Thymus (tissue), 11 donors: ENCODE data around the gene MGLL. TPM values are rescaled to one million over a fixed set of nuclear protein-coding genes. Genes with fewer than 3 reads are reported as not detected.

Source experiments
- DNase-seq, 9 donors: peaks; one replicate each; pipeline ENCODE4 v3.0.0-alpha.2; 2013; ENCODE audit warnings: low spot score in 9 of 9, low read depth in 6 of 9, missing footprints in 1 of 9
- H3K27ac ChIP-seq, 2 donors: one replicate each; pipeline ENCODE4 v1.5.1; 2013; ENCODE audit warnings: control low read depth in 1 of 2, low read depth in 1 of 2, low read length in 1 of 2, mild to moderate bottlenecking in 1 of 2, moderate library complexity in 1 of 2
- H3K27me3 ChIP-seq, 2 donors: one replicate each; pipeline ENCODE4 v1.5.1; 2013; ENCODE audit warnings: low read length in 1 of 2; ENCODE audit not compliant: control insufficient read depth in 2 of 2, insufficient read depth in 1 of 2
- H3K36me3 ChIP-seq, 2 donors: one replicate each; pipeline ENCODE4 v1.5.1; 2013; ENCODE audit warnings: low read length in 1 of 2, mild to moderate bottlenecking in 1 of 2, moderate library complexity in 1 of 2; ENCODE audit not compliant: control insufficient read depth in 2 of 2, insufficient read depth in 2 of 2
- H3K4me1 ChIP-seq, 2 donors: one replicate each; pipeline ENCODE4 v1.5.1; 2013; ENCODE audit warnings: low read length in 2 of 2; ENCODE audit not compliant: control insufficient read depth in 2 of 2, insufficient read depth in 2 of 2
- H3K4me3 ChIP-seq, 2 donors: one replicate each; pipeline ENCODE4 v1.5.1; 2013; ENCODE audit warnings: low read length in 2 of 2, control low read depth in 1 of 2, mild to moderate bottlenecking in 1 of 2
- H3K9me3 ChIP-seq, 2 donors: one replicate each; pipeline ENCODE4 v1.5.1; 2013; ENCODE audit warnings: low read length in 1 of 2, mild to moderate bottlenecking in 1 of 2; ENCODE audit not compliant: control insufficient read depth in 2 of 2, insufficient read depth in 1 of 2
- WGBS: extraction: QIAGEN DNeasy Blood & Tissue Kit; methylation state at CpG from one replicate; pipeline ENCODE4 v1.1.7; 2013; 5-methylcytosine and 5-hydroxymethylcytosine counted together
- polyA plus RNA-seq: library from polyadenylated mRNA; stranded (reverse); fragments of 200-250 nt; gene quantifications from one replicate; pipeline ENCODE4 v1.2.3, GENCODE V29; 2013
- total RNA-seq: library from RNA; stranded (reverse); fragments of 120-200 nt; gene quantifications from one replicate; pipeline ENCODE4 v1.2.4, GENCODE V29; 2013
- donor health status: healthy.

MGLL gene
- total and polyA plus RNA-seq, 2 donors, result 5.4 to 15.2 TPM

DNA sequence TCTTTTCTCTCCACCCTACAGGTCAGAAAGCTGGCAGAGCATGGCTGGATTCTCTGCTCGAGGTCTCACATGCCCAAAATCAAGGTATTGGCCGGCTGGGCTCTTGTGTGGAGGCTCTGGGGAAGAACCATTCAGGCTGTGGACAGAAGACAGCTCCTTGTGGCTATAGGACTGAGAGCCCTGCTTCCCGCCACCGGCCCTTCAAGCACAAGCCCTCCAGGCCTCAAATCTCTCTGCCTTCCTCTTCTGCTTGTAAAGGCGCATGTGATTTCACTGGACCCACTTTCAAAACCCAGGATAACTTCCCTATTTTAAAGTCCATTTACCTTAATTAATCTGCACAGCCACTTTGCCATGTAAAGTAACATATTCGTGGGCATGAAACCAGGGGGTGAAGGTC, 36.2 kb upstream of the MGLL start:
- Histone ChIP-seq H3K27ac (no peak overlapping the region), H3K4me1 (peaks cover 0 to 9% of the 10 kb centered on the region in 2 donors), H3K9me3 (no peaks in the 10 kb centered on the region), H3K27me3 (no peaks in the 10 kb centered on the region), H3K36me3 (no peaks in the 10 kb centered on the region), H3K4me3 (no peak overlapping the region)
- DNase-seq, result no peak
- 88% methylated on average over 6 of the region's 6 CpGs for WGBS

DNA sequence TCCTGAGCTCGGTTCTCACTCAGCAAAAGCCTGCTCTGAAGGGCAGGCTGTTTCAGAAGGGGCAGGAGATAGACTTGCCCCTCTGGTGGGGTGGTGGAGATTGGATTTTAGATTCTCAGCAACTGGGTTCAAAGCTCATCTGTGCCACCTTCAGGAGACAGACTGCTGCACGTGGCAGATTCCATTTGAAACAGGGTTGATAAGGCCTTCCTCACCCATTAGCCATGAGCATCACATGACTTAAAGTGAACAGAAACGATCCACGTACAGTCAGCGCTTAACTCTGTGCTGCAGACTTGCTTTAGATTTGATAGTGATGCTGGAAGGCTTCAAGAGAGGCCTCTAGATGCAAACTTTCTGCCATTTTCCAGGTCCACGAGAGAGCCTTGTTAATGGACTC, 35.0 kb upstream of the MGLL start:
- 90% methylated on average over 6 of the region's 6 CpGs for WGBS
- H3K4me3 ChIP-seq, result no peak overlapping the region
- H3K9me3 ChIP-seq, result no peaks in the 10 kb centered on the region

DNA sequence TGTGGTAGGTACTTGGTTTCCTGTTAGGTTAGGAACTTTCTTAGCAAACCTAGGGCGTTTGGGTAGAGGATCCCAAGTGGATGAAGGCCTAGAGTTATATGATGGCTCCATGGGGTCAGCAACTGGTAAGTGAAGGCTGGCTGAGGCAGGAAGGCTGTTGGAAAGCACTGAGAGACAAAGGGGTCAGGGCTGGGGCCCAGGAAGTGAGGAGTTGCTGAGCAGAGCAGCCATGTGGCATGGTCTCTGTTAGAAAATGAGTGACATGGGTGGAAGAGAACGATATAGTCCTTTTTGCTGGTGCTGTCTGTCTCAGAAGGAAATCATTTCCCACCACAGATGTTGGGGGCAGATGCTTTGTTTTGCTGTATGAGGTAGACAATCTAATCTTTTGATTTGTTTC, 34.5 kb upstream of the MGLL start:
- H3K9me3 ChIP-seq, result no peaks in the 10 kb centered on the region
- WGBS, result 46% methylated on average over 2 of the region's 2 CpGs
- H3K4me1 ChIP-seq, result peaks cover 0 to 9% of the 10 kb centered on the region in 2 donors
- DNase-seq, result peak in 1 of 9 donors; percentile 21
- no peak overlapping the region for H3K4me3 ChIP-seq
- H3K27me3 ChIP-seq, result no peaks in the 10 kb centered on the region
- no peaks in the 10 kb centered on the region for H3K36me3 ChIP-seq
- peak overlapping the region in 1 of 2 donors; percentile 31 for H3K27ac ChIP-seq

More for the DNA sequence above, 35.0 kb upstream of the MGLL start:
- peaks cover 0 to 9% of the 10 kb centered on the region in 2 donors for H3K4me1 ChIP-seq
- peak in 2 of 9 donors; percentile 14 to 36 for DNase-seq
- H3K27ac ChIP-seq, result no peak overlapping the region
- no peaks in the 10 kb centered on the region for H3K27me3 ChIP-seq
- no peaks in the 10 kb centered on the region for H3K36me3 ChIP-seq

DNA sequence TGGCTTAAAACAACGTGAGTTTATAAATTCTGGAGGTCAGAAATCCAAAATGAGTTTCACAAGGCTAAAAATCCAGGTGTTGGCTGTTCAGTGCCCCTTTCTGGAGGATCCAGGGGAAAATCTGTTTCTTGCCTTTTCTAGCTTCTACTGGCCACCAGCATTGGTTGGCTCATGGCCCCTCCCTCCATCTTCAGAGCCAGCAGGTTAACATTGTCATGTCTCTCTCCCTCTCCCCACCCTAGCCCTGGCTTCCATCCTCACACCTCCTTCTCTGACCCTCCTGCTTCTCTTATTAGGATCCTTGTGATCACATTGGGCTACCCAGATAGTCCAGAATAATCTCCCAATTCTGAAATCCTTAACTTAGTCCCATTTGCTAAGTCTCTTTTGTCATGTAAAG, 32.9 kb upstream of the MGLL start:
- no peak overlapping the region for H3K27ac ChIP-seq
- no peak for DNase-seq
- no peak overlapping the region for H3K4me3 ChIP-seq
- WGBS, result 95% methylated on average over 1 of the region's 1 CpG
- no peaks in the 10 kb centered on the region for H3K27me3 ChIP-seq
- peaks cover 0 to 9% of the 10 kb centered on the region in 2 donors for H3K4me1 ChIP-seq
- no peaks in the 10 kb centered on the region for H3K36me3 ChIP-seq
- H3K9me3 ChIP-seq, result no peaks in the 10 kb centered on the region

DNA sequence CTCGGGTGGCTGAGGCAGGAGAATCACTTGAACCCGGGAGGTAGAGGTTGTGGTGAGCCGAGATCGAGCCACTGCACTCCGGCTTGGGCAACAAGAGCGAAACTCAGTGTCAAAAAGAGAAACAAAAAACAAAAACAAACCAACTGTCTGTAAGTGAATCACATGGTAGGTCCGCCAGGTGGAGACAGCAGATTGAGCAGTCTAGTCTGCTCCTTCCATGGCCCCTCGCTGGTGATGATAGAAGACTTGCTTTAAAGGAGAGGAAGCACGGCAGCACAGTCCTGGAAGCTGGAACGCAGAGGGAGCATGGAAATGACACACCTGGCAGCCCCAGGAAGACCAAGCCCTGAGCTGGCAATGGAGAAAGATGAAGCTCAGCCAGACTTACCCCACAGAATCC, 31.4 kb upstream of the MGLL start:
- no peak for DNase-seq
- Histone ChIP-seq H3K27ac (no peak overlapping the region), H3K4me1 (peaks cover 0 to 11% of the 10 kb centered on the region in 2 donors), H3K36me3 (no peaks in the 10 kb centered on the region), H3K4me3 (no peak overlapping the region), H3K9me3 (no peaks in the 10 kb centered on the region), H3K27me3 (no peaks in the 10 kb centered on the region)
- 97% methylated on average over 10 of the region's 10 CpGs for WGBS

DNA sequence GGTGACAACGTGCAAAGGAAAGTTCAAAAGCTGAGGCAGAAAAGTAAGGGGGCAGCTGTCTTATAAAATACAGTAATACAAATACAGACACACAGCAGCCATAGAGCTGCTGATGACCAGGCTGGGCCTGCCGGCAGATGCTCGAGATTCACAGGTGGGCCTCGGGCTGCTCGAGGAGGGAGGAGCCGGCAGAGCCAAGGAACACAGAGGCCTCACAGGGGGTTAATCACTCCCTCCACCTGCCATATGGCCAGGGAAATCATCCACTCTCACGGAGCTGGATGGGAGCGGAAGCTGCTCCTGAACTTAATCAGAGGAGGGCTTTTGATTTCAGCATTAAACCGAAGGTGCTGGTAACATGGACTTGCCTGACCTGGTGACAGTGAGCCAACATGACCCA, 29.6 kb upstream of the MGLL start:
- Histone ChIP-seq H3K36me3 (no peaks in the 10 kb centered on the region), H3K27me3 (no peaks in the 10 kb centered on the region), H3K27ac (no peak overlapping the region), H3K9me3 (no peaks in the 10 kb centered on the region), H3K4me3 (no peak overlapping the region), H3K4me1 (peaks cover 0 to 12% of the 10 kb centered on the region in 2 donors)
- WGBS, result 96% methylated on average over 9 of the region's 9 CpGs
- DNase-seq, result no peak

DNA sequence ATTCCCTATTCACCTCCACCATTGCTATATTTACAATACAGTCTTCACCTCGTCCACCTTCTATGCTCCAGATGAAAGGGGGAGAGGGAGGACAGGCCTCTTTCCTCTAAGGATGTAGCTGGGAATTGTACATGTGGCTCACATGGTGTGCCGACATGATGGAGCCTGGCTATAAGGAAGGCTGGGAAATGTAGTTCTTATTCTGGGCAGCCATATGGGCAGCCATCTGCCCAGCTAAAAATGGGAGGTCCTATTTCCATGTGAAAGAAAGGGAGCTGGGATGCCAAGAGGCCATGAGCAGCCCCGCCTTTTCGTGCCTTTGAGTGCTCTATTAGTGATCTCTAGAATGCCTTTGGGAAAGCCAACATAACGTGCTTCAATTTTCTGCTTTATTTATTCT, 27.1 kb upstream of the MGLL start:
- WGBS, result 95% methylated on average over 5 of the region's 5 CpGs
- DNase-seq, result no peak
- no peak overlapping the region for H3K27ac ChIP-seq
- H3K4me1 ChIP-seq, result peaks cover 0 to 7% of the 10 kb centered on the region in 2 donors
- H3K36me3 ChIP-seq, result no peaks in the 10 kb centered on the region
- no peak overlapping the region for H3K4me3 ChIP-seq
- H3K9me3 ChIP-seq, result no peaks in the 10 kb centered on the region
- no peaks in the 10 kb centered on the region for H3K27me3 ChIP-seq

DNA sequence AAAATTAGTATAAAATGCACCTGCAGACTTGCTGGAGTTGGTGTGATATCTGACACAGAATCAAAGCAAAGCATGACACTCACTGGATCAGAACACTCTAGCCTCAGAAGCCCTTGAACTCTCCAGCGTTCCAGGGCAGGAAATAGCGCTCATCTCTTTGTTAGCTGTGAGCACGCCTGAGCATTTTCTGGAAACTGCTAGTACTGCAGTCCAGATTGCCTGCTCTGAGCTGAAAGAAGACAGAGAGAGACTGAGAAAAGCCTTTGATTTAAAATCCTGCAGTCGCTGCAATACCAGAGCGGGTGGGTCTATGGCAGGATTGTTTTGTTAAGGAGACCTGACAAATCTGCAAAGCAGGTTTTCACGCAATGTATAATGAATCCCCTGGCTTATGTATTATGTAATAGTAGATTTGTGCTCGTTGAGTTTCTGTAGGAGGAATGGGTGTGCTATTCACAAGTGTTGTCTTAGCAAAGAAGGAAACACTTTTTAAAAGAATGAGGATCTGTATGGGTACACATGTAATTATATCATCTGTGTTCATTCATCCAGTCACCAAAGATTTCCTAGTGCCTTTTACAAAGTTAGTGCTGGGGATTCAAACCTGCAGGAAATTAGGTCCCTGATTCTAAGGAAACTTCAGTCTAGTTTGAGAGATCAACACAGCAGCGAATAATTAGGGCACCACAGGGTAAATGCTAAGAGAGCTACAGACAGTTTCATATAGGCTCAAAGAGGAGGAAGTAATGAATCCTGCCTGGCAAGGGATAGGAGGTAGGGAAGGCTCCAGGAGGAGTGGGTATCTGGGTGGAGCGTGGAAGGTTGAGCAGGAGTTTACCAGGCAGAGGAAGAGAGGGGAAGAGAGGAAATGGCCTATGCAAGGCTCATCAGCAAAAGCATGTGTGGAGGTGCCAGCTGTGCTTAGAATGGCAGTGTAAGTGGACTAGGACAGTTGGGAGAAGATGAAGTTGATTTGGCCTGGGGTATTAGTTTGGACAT, 26.1 kb upstream of the MGLL start:
- Histone ChIP-seq H3K4me3 (no peak overlapping the region), H3K9me3 (no peaks in the 10 kb centered on the region), H3K27me3 (no peaks in the 10 kb centered on the region), H3K4me1 (peaks cover 0 to 7% of the 10 kb centered on the region in 2 donors), H3K36me3 (no peaks in the 10 kb centered on the region), H3K27ac (peak overlapping the region in 1 of 2 donors; percentile 34)
- whole genome bisulfite sequencing, result 76% methylated on average over 9 of the region's 9 CpGs
- DNase-seq, result peak in 5 of 9 donors; percentile 27 to 63 (median 40)

DNA sequence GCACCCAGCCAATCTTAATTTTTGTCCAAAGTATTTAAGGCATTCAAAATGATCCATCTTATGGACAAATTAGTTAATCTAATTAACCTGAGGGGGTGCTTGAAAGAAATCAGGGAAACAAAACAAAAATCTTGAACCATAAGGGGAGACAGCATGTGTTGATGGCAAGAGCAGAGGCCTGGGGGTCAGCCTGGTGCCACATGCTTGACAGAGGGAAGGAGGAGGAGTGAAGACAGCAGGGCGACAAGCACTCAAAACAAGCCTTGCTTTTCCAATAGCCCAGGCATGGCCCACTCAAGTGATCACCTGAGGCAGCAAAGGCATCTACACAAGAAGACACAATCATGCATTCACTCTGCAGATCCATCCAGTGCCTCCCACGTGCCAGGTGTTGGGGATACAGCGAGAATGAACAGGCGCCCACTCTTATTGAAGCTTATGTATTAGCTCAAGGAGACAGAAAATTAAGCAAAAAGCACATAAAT, 25.0 kb upstream of the MGLL start:
- Histone ChIP-seq H3K27ac (no peak overlapping the region), H3K36me3 (no peaks in the 10 kb centered on the region), H3K4me3 (no peak overlapping the region), H3K27me3 (no peaks in the 10 kb centered on the region), H3K4me1 (peaks cover 0 to 7% of the 10 kb centered on the region in 2 donors), H3K9me3 (no peaks in the 10 kb centered on the region)
- no peak for DNase-seq
- 97% methylated on average over 4 of the region's 4 CpGs for WGBS
